Upper lobe of left lung (tissue), 6 donors: Measurements from ENCODE around the gene SPATA7. TPM values are rescaled to one million over a fixed set of nuclear protein-coding genes. Genes with fewer than 3 reads are reported as not detected.
A peak's percentile ranks its signal among the peaks of the same experiment; 100 is the strongest.

Source experiments
- ATAC-seq, 2 donors: fragments of 200-7000 bp; cut with Tn5 transposase; one replicate each; pipeline ENCODE4 v1.9.1; 2022; ENCODE audit warnings: mild to moderate bottlenecking in 2 of 2, moderate library complexity in 2 of 2; ENCODE audit not compliant: low FRiP score in 2 of 2
- DNase-seq, 2 donors: peaks; one replicate each; pipeline ENCODE4 v3.0.0-alpha.2; 2019 to 2020
- H3K27ac ChIP-seq, 4 donors: fragments of 200-600 bp; sonication (generic); one replicate each; pipeline ENCODE4 v1.5.1; 2016 to 2019
- H3K27me3 ChIP-seq, 4 donors: fragments of 200-600 bp; sonication (generic); one replicate each; pipeline ENCODE4 v1.5.1; 2017 to 2019
- H3K36me3 ChIP-seq, 4 donors: fragments of 200-600 bp; sonication (generic); one replicate each; pipeline ENCODE4 v1.5.1; 2016 to 2019
- H3K4me1 ChIP-seq, 4 donors: fragments of 200-600 bp; sonication (generic); one replicate each; pipeline ENCODE4 v1.5.1; 2018 to 2019
- H3K4me3 ChIP-seq, 4 donors: fragments of 200-600 bp; sonication (generic); one replicate each; pipeline ENCODE4 v1.5.1; 2017 to 2019; ENCODE audit warnings: mild to moderate bottlenecking in 2 of 4, moderate library complexity in 1 of 4
- H3K9me3 ChIP-seq, 4 donors: fragments of 200-600 bp; sonication (generic); one replicate each; pipeline ENCODE4 v1.5.1; 2018 to 2019
- CTCF ChIP-seq, 6 experiments: fragments of 450-650 bp in 4 of 6; fragments of 200-600 bp in 2 of 6; sonication (generic) in 2 of 6; IDR thresholded peaks; one replicate each; pipeline ENCODE4 v1.5.1; 2016 to 2019; ENCODE audit warnings: antibody characterized with exemption in 6 of 6
- EP300 ChIP-seq, 4 donors: sonication (generic); formaldehyde crosslinking; IDR thresholded peaks; one replicate each; pipeline ENCODE4 v1.5.1; 2017; ENCODE audit warnings: antibody characterized with exemption in 4 of 4, control low read depth in 2 of 4
- POLR2A ChIP-seq, 4 donors: fragments of 450-650 bp; IDR thresholded peaks; one replicate each; pipeline ENCODE4 v1.5.1; 2016 to 2017; ENCODE audit warnings: antibody characterized with exemption in 4 of 4, mild to moderate bottlenecking in 2 of 4
- POLR2AphosphoS5 ChIP-seq, 2 donors: sonication (generic); formaldehyde crosslinking; IDR thresholded peaks; one replicate each; pipeline ENCODE4 v1.5.1; 2017; ENCODE audit warnings: antibody characterized with exemption in 2 of 2
- WGBS, 2 donors: methylation state at CpG; one replicate each; pipeline ENCODE4 v1.1.5; 2017 to 2018; 5-methylcytosine and 5-hydroxymethylcytosine counted together
- total RNA-seq, 6 donors: library from RNA; depleted of rRNA in 4 of 6; stranded (reverse); fragments of >200 nt in 4 of 6; gene quantifications; one replicate each; pipeline versions ENCODE4 v1.1.0 to v1.2.1, GENCODE V29; 2016 to 2021
- donor health status: DM: no; HTN: no; CAD: no; lungs with moderate emphysema.
- donor health status: DM: no; HTN: yes; CAD: no; lungs with severe emphysema.

SPATA7 gene
- total RNA-seq, 6 donors from 2014 or later, result 6.2 to 27.2 (median 11.0) TPM

GRCh38 chr14:88363644-88364043 lies 21.8 kb upstream of the SPATA7 start:
- DNase-seq, result no peak
- Histone ChIP-seq H3K27me3 (no peaks in the 10 kb centered on the region), H3K27ac (no peak overlapping the region), H3K9me3 (no peaks in the 10 kb centered on the region), H3K4me1 (no peaks in the 10 kb centered on the region), H3K36me3 (no peaks in the 10 kb centered on the region), H3K4me3 (no peak overlapping the region)
- ATAC-seq, result no peak
- TF ChIP-seq POLR2AphosphoS5 (IDR thresholded peaks at IDR 0.05) (no peak), CTCF (IDR thresholded peaks at IDR 0.05) (no peak), EP300 (IDR thresholded peaks at IDR 0.05) (no peak), POLR2A (IDR thresholded peaks at IDR 0.05) (no peak)
- WGBS, 2 donors, result 78 to 81% methylated on average over 4 of the region's 4 CpGs

- Histone ChIP-seq H3K27me3 (no peaks in the 10 kb centered on the region), H3K9me3 (no peaks in the 10 kb centered on the region), H3K4me1 (no peaks in the 10 kb centered on the region), H3K36me3 (no peaks in the 10 kb centered on the region), H3K27ac (no peak overlapping the region), H3K4me3 (no peak overlapping the region)
- 66 to 76% methylated on average over 4 of the region's 4 CpGs for WGBS, 2 donors
- ATAC-seq (no peak), DNase-seq (no peak)
- TF ChIP-seq POLR2A (IDR thresholded peaks at IDR 0.05) (no peak), POLR2AphosphoS5 (IDR thresholded peaks at IDR 0.05) (no peak), CTCF (IDR thresholded peaks at IDR 0.05) (no peak), EP300 (IDR thresholded peaks at IDR 0.05) (no peak)
These were observed 20.6 kb upstream of the SPATA7 start for GRCh38 chr14:88364710-88365413.

GRCh38 chr14:88369496-88369895 lies 16.0 kb upstream of the SPATA7 start:
- H3K9me3 ChIP-seq, result no peaks in the 10 kb centered on the region
- no peak overlapping the region for H3K27ac ChIP-seq
- no peaks in the 10 kb centered on the region for H3K27me3 ChIP-seq
- 40 to 73% methylated on average over 1 of the region's 1 CpG for WGBS, 2 donors
- no peaks in the 10 kb centered on the region for H3K36me3 ChIP-seq
- no peak for ATAC-seq
- H3K4me1 ChIP-seq, result no peaks in the 10 kb centered on the region
- DNase-seq, result no peak
- TF ChIP-seq CTCF (IDR thresholded peaks at IDR 0.05) (no peak), EP300 (IDR thresholded peaks at IDR 0.05) (no peak), POLR2A (IDR thresholded peaks at IDR 0.05) (no peak), POLR2AphosphoS5 (IDR thresholded peaks at IDR 0.05) (no peak)
- no peak overlapping the region for H3K4me3 ChIP-seq

- no peak for ATAC-seq
- TF ChIP-seq CTCF (IDR thresholded peaks at IDR 0.05) (no peak), POLR2AphosphoS5 (IDR thresholded peaks at IDR 0.05) (no peak), EP300 (IDR thresholded peaks at IDR 0.05) (no peak), POLR2A (IDR thresholded peaks at IDR 0.05) (no peak)
- Histone ChIP-seq H3K36me3 (no peaks in the 10 kb centered on the region), H3K9me3 (no peaks in the 10 kb centered on the region), H3K4me1 (no peaks in the 10 kb centered on the region), H3K27me3 (no peaks in the 10 kb centered on the region), H3K27ac (no peak overlapping the region), H3K4me3 (no peak overlapping the region)
- WGBS, 2 donors, result 60 to 67% methylated on average over 3 to 5 of the region's 5 CpGs
- peak in 1 of 2 donors; percentile 21 for DNase-seq
These were observed 5.6 kb upstream of the SPATA7 start for GRCh38 chr14:88379706-88380343.
